Measurements from ENCODE around the gene AKAP13. TPM values are rescaled to one million over a fixed set of nuclear protein-coding genes. Genes with fewer than 3 reads are reported as not detected.
A peak's percentile ranks its signal among the peaks of the same experiment; 100 is the strongest.

AKAP13 gene
- total RNA-seq, 2 experiments from 2014 or later: 79.4 to 83.2 TPM

DNA sequence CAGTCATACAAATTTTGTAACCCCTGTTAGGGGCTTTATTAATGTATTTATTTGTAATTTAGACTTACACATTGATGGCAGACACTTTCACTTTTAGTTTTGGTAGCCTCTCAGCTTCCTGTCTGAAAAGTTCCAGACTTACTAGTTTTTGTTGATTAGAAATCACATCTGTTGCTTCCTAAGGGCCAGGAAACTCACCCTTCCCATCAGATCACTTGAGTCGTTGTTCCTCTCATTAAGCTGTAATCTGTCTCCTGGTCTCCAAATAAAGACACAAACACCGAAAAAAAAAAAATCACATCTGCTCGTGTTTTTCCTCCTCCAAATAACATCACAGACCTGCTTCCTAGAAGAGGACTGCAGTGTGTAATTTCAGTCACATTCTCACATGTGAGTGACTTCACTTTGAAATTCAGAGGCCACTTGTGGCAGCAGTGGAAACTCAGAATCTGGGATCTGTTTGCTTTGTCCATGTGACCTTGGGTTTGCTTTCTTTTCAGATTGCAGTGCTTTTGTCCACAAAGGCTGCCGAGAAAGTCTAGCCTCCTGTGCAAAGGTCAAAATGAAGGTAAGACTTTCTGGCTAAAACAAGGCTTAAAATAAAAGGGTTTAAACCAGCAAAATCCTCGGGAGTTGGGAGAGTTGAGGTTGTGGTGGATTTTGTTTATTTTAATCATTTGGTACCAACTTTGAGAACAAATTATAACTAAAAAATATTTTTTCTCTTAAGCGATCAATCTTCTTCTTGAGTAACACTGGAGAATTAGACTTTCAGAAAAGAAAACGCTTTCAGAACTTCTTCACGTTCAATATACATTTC lies 327.3 kb downstream of the AKAP13 start:
- DNase-seq: peak; percentile 51
- no peaks in the 10 kb centered on the region for H3K9me3 Mint-ChIP-seq
- peak overlapping the region; percentile 79 for H3K4me3 Mint-ChIP-seq
- intact Hi-C loops (cut with micrococcal nuclease): loop anchor here (1.0 to 10.0 kb wide), 8 partner anchors 17 to 723 kb away; partner anchors contain the start of gene PDE8A
- peak overlapping the region; percentile 99 for H3K27ac Mint-ChIP-seq
- CTCF ChIA-PET: interaction anchor here (0.6 to 2.2 kb wide), 5 partner anchors 10 to 198 kb away, joined by 3 to 15 read pairs (median 3); no protein-coding TSS in a partner anchor
- H3K36me3 Mint-ChIP-seq (ENCODE audit: low read depth): peaks cover 32% of the 10 kb centered on the region
- peaks cover 87% of the 10 kb centered on the region for H3K4me1 Mint-ChIP-seq (ENCODE audit: low read depth)
- H3K27me3 Mint-ChIP-seq (ENCODE audit: low read depth): no peaks in the 10 kb centered on the region

DNA sequence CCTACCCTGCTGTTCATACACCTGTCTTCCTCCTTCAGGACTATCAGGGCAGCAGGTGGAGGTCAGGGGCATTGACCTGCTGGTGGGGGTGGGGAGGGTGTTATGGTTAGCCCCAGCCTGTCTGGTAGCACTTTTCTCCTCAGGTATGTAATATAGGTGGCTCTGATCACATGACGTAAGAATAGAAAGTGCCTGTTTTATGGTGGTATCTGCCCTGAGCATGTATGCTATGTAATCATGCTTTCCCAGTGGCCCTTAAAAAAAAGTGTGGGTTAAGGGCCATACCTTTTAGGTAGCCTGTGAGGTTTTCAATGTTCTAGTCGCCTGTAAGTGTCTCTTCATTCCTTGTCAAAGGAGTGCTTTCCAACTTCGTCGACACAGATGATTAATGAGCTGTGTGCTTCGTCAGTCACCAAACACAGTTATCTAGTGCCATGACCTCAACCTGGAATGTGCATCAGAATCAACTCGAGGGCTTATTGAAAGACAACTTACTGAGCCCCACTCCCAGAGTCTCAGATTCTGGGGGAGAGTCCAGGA lies 328.1 kb downstream of the AKAP13 start:
- CTCF ChIA-PET: interaction anchor here (1.4 kb wide), 1 partner anchor 20 kb away, joined by 3 read pairs; no protein-coding TSS in a partner anchor
- no peaks in the 10 kb centered on the region for H3K27me3 Mint-ChIP-seq (ENCODE audit: low read depth)
- intact Hi-C loops (cut with micrococcal nuclease): loop anchor here (5.0 to 10.0 kb wide), 2 partner anchors 221 to 724 kb away; partner anchors contain the start of gene PDE8A
- peaks cover 36% of the 10 kb centered on the region for H3K36me3 Mint-ChIP-seq (ENCODE audit: low read depth)
- peak overlapping the region; percentile 64 for H3K4me3 Mint-ChIP-seq
- DNase-seq: no peak
- peaks cover 85% of the 10 kb centered on the region for H3K4me1 Mint-ChIP-seq (ENCODE audit: low read depth)
- no peaks in the 10 kb centered on the region for H3K9me3 Mint-ChIP-seq
- H3K27ac Mint-ChIP-seq: peak overlapping the region; percentile 99

GRCh38 chr15:85709250-85709649 lies 328.8 kb downstream of the AKAP13 start:
- Mint-ChIP-seq H3K27me3 (ENCODE audit: low read depth) (no peaks in the 10 kb centered on the region), H3K9me3 (no peaks in the 10 kb centered on the region), H3K4me1 (ENCODE audit: low read depth) (peaks cover 82% of the 10 kb centered on the region), H3K27ac (peak overlapping the region; percentile 99), H3K36me3 (ENCODE audit: low read depth) (peaks cover 38% of the 10 kb centered on the region), H3K4me3 (no peak overlapping the region)
- intact Hi-C loops (cut with micrococcal nuclease): loop anchor here (5.0 to 10.0 kb wide), 2 partner anchors 222 to 724 kb away; partner anchors contain the start of gene PDE8A
- CTCF ChIA-PET: interaction anchor here (1.4 kb wide), 1 partner anchor 19 kb away, joined by 3 read pairs; no protein-coding TSS in a partner anchor
- peak; percentile 52 for DNase-seq

GRCh38 chr15:85710340-85710842 lies 330.0 kb downstream of the AKAP13 start:
- Mint-ChIP-seq H3K27me3 (ENCODE audit: low read depth) (no peaks in the 10 kb centered on the region), H3K36me3 (ENCODE audit: low read depth) (peaks cover 41% of the 10 kb centered on the region), H3K27ac (peak overlapping the region; percentile 76), H3K4me1 (ENCODE audit: low read depth) (peaks cover 72% of the 10 kb centered on the region), H3K9me3 (no peaks in the 10 kb centered on the region), H3K4me3 (peak overlapping the region; percentile 7)
- peak; percentile 60 for DNase-seq
- CTCF ChIA-PET: interaction anchor here (0.6 to 1.6 kb wide), 5 partner anchors 18 to 121 kb away, joined by 3 to 4 read pairs (median 3); no protein-coding TSS in a partner anchor
- intact Hi-C loops (cut with micrococcal nuclease): no loop called here

GRCh38 chr15:85711580-85712192 lies 331.3 kb downstream of the AKAP13 start:
- Mint-ChIP-seq H3K36me3 (ENCODE audit: low read depth) (peaks cover 43% of the 10 kb centered on the region), H3K27me3 (ENCODE audit: low read depth) (no peaks in the 10 kb centered on the region), H3K4me1 (ENCODE audit: low read depth) (peaks cover 65% of the 10 kb centered on the region), H3K4me3 (no peak overlapping the region), H3K9me3 (no peaks in the 10 kb centered on the region), H3K27ac (peak overlapping the region; percentile 63)
- no peak for DNase-seq
- CTCF ChIA-PET: interaction anchor here (0.7 to 2.2 kb wide), 7 partner anchors 8 to 733 kb away, joined by 3 to 8 read pairs (median 4); no protein-coding TSS in a partner anchor
- intact Hi-C loops (cut with micrococcal nuclease): no loop called here

DNA sequence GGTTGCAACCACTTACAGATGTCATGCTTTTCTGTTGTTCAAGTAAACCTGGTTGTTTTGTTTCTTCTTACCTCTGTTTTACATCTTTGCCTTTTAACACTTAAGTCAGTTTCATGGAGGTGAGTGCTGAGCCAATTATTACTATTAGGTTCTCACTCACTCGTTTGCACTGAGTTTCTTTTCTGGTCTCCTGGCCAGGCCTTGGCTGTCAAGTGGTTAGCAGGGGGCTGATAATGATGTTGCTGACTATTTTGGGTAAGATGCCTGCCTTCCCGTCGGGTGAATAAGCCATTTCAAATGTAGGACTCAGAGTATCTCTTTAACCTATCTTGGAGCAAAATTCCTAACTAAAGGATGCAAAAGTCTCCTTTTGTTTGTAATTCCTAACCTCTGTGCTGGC lies 335.9 kb downstream of the AKAP13 start:
- DNase-seq: no peak
- Mint-ChIP-seq H3K4me1 (ENCODE audit: low read depth) (peaks cover 67% of the 10 kb centered on the region), H3K4me3 (no peak overlapping the region), H3K27me3 (ENCODE audit: low read depth) (no peaks in the 10 kb centered on the region), H3K27ac (peak overlapping the region; percentile 79), H3K36me3 (ENCODE audit: low read depth) (peaks cover 55% of the 10 kb centered on the region), H3K9me3 (no peaks in the 10 kb centered on the region)
- CTCF ChIA-PET: no interaction called here
- intact Hi-C loops (cut with micrococcal nuclease): no loop called here

GRCh38 chr15:85717212-85717611 lies 336.8 kb downstream of the AKAP13 start:
- DNase-seq: no peak
- peaks cover 54% of the 10 kb centered on the region for H3K36me3 Mint-ChIP-seq (ENCODE audit: low read depth)
- no peaks in the 10 kb centered on the region for H3K27me3 Mint-ChIP-seq (ENCODE audit: low read depth)
- intact Hi-C loops (cut with micrococcal nuclease): no loop called here
- peak overlapping the region; percentile 79 for H3K27ac Mint-ChIP-seq
- CTCF ChIA-PET: no interaction called here
- no peak overlapping the region for H3K4me3 Mint-ChIP-seq
- peaks cover 67% of the 10 kb centered on the region for H3K4me1 Mint-ChIP-seq (ENCODE audit: low read depth)
- H3K9me3 Mint-ChIP-seq: no peaks in the 10 kb centered on the region

- intact Hi-C loops (cut with micrococcal nuclease): no loop called here
- no peaks in the 10 kb centered on the region for H3K9me3 Mint-ChIP-seq
- CTCF ChIA-PET: no interaction called here
- peaks cover 53% of the 10 kb centered on the region for H3K36me3 Mint-ChIP-seq (ENCODE audit: low read depth)
- H3K27ac Mint-ChIP-seq: peak overlapping the region; percentile 79
- DNase-seq: no peak
- no peak overlapping the region for H3K4me3 Mint-ChIP-seq
- peaks cover 69% of the 10 kb centered on the region for H3K4me1 Mint-ChIP-seq (ENCODE audit: low read depth)
- no peaks in the 10 kb centered on the region for H3K27me3 Mint-ChIP-seq (ENCODE audit: low read depth)
These were observed 338.0 kb downstream of the AKAP13 start for GRCh38 chr15:85718271-85718971.

DNA sequence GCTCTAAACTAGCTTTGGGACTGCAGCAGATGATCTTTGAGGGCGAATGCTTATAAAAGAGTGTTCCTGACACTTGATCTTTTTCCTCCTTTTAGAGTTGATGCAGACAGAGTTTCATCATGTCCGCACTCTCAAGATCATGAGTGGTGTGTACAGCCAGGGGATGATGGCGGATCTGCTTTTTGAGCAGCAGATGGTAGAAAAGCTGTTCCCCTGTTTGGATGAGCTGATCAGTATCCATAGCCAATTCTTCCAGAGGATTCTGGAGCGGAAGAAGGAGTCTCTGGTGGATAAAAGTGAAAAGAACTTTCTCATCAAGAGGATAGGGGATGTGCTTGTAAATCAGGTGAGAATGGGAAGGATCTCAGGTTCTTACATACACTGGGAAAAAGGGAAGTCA lies 338.6 kb downstream of the AKAP13 start:
- DNase-seq: no peak
- Mint-ChIP-seq H3K27me3 (ENCODE audit: low read depth) (no peaks in the 10 kb centered on the region), H3K9me3 (no peaks in the 10 kb centered on the region), H3K4me3 (no peak overlapping the region), H3K4me1 (ENCODE audit: low read depth) (peaks cover 70% of the 10 kb centered on the region), H3K27ac (peak overlapping the region; percentile 77), H3K36me3 (ENCODE audit: low read depth) (peaks cover 52% of the 10 kb centered on the region)
- intact Hi-C loops (cut with micrococcal nuclease): no loop called here
- CTCF ChIA-PET: interaction anchor here (0.6 to 1.2 kb wide), 2 partner anchors 11 to 98 kb away, joined by 3 to 6 read pairs; no protein-coding TSS in a partner anchor

- intact Hi-C loops (cut with micrococcal nuclease): loop anchor here (5.0 kb wide), 5 partner anchors 180 to 425 kb away; no protein-coding TSS in a partner anchor
- H3K4me3 Mint-ChIP-seq: no peak overlapping the region
- H3K4me1 Mint-ChIP-seq (ENCODE audit: low read depth): peaks cover 80% of the 10 kb centered on the region
- no peaks in the 10 kb centered on the region for H3K9me3 Mint-ChIP-seq
- no peaks in the 10 kb centered on the region for H3K27me3 Mint-ChIP-seq (ENCODE audit: low read depth)
- CTCF ChIA-PET: interaction anchor here (1.4 kb wide), 1 partner anchor 10 kb away, joined by 8 read pairs; no protein-coding TSS in a partner anchor
- peaks cover 49% of the 10 kb centered on the region for H3K36me3 Mint-ChIP-seq (ENCODE audit: low read depth)
- DNase-seq: no peak
- H3K27ac Mint-ChIP-seq: peak overlapping the region; percentile 77
These were observed 342.2 kb downstream of the AKAP13 start for GRCh38 chr15:85722374-85723152.
